Activated naive CD8-positive, alpha-beta T cell treated with anti-CD3 and anti-CD28 coated beads, Interleukin-2, amount 50 U/mL, for 16 hours (primary cell): ENCODE measurements around the gene IFI30.

ENCODE experiments used
- DNase-seq: peaks from one replicate; pipeline ENCODE4 v3.0.0-alpha.2; 2020; ENCODE audit warnings: low read depth, low spot score

IFI30 gene

DNA sequence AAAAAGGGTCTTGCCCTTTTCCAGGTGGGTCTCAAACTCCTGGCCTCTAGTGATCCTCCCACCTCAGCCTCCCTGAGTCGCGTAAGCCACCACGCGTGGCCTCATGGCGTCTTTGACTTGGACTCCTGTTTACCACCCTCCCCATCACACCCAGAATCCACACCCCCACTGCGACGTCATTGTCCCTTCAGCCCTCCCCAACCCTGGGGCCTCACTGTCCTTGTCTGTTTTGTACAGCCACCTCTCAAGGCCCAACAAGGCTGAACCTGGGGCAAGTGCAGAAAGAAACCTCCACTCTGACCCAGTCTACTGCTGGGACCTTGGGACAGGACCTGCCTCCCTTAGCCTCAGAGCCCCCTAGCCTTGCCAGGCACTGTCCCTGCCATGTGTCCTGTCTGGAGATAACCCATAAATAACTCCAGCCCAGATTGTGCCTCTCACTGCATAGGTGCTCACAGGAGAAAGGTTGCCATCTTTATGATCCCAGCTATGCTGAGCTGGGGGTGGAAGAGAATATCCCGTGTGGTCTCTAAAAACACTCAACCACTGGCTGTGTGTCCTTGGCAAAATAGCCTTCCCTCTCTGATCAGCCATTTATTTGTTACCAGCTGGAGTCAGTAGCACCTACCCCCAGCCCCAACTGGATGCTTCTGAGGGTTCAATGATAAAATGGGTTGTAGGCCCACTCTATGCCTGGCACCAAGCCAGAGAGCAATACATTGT lies 1.8 kb upstream of the IFI30 start:
- DNase-seq: no peak

DNA sequence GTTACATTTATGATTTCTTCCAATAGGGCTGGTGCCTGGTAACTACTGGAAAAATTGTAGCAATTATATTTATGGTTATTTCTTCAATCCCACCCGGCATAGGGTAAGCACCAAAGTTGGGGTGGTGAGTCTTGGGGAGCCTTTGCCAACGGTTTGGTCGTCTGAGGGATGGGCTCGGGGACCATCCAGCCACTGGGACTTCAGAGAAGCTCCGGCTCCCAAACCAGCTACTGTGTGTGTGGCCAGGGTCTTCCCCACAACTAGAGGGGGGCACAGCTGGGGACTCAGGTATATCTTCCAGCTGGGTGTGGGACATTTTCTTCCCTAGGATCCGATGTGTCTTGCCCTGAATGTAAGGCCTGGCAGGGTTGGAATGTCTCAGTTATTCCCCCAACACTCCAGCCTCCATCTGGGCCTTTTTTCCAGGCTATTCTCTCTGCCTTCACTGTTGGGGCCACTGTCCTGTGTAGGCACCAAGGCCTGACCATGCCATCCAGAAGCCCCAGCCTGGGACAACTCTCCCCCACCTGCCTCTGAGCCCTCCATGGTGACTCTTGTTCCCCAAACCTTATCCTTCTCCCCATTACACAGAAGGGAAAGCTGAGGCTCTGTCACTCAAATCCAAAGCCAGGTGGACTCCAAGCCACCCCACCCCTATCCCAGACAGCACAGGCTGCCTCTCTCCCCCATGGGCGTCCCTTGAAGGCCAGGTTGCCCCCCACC lies 1.1 kb upstream of the IFI30 start:
- DNase-seq: no peak

DNA sequence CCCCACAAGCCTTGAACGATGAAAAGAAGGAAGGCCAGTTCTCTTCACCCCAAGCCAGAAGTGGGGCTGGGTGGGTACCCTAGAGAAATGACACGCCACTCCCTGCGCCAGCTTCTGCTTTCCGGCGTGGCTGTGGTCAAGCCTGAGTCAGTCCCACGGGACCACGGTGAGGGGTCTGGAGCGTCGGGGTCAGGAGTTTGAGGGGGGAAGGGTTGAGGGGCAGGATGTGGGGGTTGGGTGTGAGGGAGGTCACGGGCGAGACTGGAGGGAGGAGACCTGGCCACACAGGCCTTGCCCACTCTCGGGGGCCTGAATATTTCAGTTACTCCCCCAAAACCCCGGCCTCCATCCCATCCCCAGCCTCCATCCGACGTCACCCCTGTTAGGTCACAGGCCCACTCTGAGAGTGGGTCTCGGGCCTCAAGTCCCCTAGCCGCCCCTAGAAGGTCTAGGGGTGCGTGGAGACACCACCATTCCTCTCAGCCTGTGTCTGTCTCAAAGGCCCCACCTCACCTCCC lies 500 bp upstream of the IFI30 start:
- DNase-seq: no peak

GRCh38 chr19:18174983-18175382 lies 1.4 kb downstream of the IFI30 start:
- DNase-seq: no peak

DNA sequence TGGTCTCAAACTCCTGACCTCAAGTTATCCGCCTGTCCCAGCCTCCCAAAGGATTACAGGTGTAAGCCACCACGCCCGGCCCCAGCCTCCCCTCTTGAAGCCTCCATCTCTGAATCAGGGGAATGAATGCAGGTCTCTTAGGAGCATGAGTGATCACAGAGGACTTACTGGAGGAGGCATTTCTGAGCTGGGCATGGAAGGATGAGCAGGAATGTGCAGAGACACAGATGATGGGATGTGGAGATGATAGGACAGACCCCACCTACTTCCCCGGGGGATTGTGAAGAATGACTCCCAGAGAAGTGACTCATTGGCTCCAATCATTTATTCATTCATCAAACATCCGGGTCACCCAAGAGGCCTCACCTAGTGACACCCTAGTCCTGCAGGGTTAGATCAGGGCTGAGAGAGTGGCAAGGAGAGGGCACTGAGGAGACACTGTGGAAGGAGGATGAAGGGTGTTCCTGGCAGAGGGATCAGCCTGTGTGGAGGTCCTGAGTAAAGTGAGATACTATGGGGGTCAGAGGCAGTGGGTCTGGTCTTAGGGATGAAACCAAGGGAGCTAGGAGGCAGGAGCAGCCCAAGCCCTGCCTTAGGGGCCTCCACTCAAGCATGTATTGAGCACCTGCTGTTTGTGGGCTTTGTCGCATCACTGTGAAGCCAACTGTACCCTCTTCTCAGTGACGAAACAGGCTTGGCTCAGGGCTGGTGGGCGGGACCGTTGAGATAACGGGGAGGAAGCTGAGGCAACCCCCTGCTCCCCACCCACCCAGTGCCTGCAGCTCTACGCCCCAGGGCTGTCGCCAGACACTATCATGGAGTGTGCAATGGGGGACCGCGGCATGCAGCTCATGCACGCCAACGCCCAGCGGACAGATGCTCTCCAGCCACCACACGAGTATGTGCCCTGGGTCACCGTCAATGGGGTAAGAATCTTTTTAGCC lies 3.0 kb downstream of the IFI30 start:
- DNase-seq: no peak

DNA sequence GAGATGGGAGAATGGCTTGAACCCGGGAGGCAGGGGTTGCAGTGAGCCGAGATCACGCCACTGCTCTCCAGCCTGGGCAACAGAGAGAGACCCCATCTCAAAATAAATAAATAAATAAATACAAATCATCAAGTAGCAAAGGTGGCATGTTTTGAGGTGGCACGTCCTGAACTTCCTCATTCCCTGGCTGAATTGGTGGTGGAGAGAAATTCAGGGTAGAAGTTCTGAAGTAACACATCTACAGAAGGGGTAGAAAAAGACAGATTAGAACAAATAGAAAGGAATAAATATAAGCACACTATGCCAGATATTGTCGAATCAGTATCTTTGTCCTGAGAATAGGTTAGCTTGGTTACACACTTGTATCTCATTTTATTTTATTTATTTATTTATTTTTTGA lies 6.3 kb downstream of the IFI30 start:
- no peak for DNase-seq

DNA sequence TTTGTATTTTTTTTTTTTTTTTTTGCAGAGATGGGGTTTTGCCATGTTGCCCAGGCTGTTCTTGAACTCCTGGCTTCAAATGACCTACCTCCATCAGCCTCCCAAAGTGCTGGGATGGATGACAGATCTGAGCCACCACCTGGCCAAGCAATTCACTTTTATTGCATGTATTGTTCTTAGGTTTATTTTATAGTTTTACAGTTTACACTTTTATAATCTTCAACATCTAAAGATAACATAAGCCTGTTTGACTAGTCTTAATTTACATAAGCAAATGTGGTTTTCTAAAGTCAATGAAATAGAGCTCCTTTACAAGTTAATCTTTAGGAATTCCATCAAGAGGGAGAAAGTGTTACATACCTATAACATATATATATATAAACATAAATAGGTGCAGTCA lies 9.9 kb downstream of the IFI30 start:
- no peak for DNase-seq

DNA sequence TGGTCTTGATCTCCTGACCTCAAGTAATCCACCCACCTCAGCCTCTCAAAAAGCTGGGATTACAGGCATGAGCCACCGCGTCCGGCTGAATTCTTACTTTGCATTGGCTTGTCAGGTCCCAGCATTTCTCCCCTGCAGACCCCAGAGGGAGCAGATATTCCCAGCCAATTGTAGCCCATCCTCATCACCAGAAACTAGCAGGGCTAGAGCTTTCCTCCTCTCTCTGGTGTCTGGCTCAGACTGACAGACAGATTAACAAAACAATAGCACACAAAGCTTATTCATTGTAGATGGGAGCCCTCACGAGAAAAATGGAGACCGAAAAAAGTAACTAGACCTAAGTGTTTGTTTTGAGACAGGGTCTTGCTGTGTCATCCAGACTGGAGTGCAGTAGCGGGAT lies 11.9 kb downstream of the IFI30 start:
- DNase-seq: no peak

DNA sequence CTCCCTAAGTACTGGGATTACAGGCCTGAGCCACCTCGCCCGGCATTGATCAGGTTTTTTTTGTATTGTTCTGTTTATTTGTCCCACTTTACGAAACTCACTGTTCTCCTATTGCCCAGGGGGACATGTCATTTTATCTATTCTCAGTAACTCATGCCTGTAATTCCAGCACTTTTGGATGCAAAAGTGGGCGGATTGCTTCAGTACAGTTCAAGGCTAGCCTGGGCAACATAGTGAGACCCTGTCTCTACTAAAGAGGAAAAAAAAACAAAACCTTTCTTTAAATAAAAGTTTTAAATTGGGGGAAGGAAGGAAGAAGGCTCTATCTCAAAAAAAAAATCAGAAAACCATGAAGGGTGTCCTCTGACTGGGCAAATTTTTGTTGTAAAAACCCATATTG lies 16.7 kb downstream of the IFI30 start:
- DNase-seq: no peak

DNA sequence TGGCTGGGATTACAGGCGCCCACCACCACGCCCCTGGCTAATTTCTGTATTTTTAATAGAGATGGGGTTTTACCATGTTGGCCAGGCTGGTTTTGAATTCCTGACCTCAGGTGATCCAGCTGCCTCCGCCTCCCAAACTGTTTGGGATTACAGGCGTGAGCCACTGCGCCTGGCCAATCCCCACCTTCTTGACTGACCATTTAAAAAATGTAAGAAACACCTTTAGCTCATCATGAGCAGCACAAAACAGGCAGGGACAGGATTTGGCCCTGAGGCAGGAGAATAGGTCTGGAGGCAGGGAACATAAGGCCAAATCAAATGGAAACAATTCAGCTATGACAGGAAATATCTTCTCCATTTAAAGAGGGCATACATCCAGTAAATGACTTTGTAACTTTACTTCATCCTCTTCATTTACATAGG lies 18.0 kb downstream of the IFI30 start:
- no peak for DNase-seq

DNA sequence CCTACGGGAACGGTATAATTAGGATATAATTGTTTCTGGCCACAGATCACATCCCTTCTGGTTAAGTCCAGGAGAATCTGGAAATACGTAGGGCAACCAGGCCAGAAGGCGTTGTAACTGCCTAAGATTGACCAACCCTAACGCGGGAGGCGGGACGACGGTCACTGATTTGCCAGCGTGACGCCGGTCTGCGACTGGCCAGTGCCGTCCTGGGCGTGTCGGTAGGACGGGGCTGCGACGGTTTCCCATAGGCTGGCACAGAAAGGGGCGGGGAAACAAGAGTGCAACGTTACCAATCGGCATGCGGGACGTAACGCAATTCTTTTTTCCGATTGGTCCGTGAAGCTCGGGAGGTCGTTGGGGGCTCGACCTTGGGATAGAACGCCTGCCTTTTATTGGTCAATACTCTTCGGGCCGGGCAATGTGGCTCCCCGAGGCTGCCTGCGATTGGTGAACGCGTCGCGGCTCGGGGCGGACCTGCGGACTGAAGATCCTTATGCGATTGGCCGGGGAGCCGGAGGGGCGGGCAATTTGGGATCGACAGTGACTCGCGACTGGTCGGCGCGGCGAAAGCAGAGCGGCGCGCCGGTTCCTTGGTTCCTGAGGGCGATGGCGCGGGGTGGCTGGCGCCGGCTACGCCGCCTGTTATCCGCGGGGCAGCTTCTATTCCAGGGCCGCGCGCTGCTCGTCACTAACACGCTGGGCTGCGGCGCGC lies 19.2 kb downstream of the IFI30 start, which contains the start of gene MPV17L2:
Gene MPV17L2, plus strand, starts transcription at position 546 of the 715 bp plus-strand sequence. Its CDS starts 64 bp downstream, at position 610.
- peak; percentile 95 for DNase-seq

DNA sequence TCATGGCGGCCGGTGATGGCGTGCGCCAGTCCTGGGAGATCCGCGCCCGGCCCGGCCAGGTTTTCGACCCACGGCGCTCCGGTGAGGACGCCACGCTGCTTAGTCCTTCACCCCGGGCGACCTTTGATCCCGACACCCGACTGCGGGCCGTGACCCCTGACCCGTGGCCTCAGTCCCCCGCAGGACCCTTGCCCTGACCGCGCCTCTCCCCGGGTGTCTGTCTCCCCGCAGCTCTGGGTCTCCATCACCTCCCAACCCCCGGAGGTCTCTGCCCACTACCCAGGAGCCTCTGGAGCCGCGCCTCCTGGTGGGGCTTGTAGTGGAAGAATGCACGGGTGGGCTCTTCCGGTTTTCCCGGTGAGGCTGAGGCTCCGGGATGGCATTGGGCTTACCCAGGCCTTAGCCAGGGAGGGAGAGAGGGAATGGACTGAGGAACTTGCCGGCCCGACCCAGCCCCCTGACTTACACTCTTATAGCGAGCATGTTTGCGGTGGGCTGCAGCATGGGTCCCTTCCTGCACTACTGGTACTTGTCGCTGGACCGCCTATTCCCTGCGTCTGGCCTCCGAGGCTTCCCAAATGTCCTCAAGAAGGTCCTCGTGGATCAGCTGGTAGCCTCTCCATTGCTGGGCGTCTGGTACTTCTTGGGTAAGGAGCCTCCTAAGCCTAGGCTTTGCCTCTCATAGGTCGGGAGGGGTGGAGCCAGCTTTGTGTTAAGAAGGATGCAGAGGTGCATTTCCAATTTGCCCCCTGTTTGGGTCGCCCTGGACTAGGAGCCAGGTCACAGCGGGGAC lies 20.0 kb downstream of the IFI30 start:
- DNase-seq: no peak

DNA sequence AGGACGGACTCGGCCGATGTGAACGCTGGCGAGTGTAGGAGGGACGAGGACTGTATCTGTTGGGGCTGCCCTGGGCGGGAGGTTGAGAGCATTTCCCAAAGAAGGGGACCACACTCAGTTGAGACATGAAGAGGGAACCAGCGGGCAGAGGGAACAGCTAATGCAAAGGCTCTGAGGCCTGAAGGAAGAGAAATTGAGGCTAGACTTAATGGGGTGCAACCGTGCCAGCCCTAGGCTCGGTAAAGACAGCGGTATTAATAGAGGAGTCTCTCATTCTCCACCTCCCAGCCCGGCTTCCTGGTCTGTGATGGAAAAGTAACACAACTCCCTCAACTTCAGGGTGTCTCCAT lies 20.5 kb downstream of the IFI30 start:
- DNase-seq: no peak

- no peak for DNase-seq
Measured at GRCh38 chr19:18194554-18195238, 21.1 kb downstream of the IFI30 start.

- DNase-seq: no peak
Measured at GRCh38 chr19:18196511-18196845, 22.9 kb downstream of the IFI30 start.

DNA sequence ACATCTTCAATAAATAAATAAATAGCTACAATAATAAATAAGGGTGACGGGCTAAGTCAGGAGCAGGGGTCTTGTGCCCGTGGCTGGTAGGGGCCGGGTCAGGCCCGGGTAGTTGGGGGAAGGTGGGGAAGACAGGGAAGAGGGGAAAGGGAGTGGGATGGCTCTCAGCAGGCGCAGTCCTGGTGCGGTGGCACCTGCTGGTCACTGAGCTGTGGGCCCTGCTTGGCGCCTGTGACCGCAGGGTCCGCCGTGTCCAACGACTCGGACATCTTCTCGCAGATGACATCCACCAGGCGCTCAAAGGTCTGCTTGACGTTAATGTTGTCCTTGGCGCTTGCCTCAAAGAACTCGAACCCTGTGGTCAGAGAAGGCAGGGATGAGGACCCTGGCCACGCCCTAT lies 23.7 kb downstream of the IFI30 start:
- DNase-seq: no peak

- DNase-seq: no peak
Measured at GRCh38 chr19:18197941-18198340, 24.3 kb downstream of the IFI30 start.

- no peak for DNase-seq
Measured at GRCh38 chr19:18198374-18198773, 24.8 kb downstream of the IFI30 start.

DNA sequence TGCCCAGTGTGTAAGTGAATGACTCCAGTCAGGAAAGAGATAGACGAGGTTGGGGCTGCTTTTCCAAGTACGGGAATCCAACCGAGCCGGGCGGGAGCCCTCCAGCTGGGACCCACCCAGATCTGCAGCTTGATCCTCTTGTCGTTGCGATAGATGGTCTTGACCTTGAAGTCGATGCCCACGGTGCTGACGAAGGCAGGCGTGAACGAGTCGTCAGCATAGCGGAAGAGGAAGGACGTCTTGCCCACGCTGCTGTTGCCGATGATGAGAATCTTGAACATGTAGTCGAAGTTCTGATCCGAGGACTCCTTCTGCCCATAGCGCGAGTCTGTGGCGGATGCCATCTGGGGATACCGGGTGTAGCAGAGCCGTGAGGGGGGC lies 28.8 kb downstream of the IFI30 start:
- DNase-seq: no peak

- DNase-seq: no peak
Measured at GRCh38 chr19:18202778-18203407, 29.3 kb downstream of the IFI30 start.
